ENCODE data around the gene EEIG1. TPM values are rescaled to one million over a fixed set of nuclear protein-coding genes. Genes with fewer than 3 reads are reported as not detected.

EEIG1 gene
- total RNA-seq, 1 donor, result 20.6 TPM

DNA sequence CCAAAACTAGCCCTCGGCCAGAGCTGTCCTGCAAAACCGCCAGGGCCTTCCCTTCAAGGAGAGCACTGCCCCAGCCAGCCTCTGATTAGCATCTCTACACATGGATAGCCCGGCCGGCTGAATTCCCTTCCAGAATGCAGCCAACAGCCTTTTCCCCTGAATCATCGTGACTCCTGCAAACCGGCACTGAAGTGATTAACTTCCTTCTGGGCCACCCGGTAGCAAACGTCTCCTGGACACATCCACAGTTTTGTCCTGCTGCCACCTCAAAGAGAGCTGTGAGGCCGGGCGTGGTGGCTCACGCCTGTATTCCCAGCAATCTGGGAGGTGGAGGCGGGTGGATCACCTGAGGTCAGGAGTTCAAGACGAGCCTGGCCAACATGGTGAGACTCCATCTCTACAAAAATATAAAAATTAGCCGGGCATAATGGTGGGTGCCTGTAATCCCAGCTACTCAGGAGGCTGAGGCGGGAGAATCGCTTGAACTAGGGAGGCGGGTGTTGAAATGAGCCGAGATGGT lies 21.1 kb upstream of the EEIG1 start:
- TF ChIP-seq, protein P1, sequence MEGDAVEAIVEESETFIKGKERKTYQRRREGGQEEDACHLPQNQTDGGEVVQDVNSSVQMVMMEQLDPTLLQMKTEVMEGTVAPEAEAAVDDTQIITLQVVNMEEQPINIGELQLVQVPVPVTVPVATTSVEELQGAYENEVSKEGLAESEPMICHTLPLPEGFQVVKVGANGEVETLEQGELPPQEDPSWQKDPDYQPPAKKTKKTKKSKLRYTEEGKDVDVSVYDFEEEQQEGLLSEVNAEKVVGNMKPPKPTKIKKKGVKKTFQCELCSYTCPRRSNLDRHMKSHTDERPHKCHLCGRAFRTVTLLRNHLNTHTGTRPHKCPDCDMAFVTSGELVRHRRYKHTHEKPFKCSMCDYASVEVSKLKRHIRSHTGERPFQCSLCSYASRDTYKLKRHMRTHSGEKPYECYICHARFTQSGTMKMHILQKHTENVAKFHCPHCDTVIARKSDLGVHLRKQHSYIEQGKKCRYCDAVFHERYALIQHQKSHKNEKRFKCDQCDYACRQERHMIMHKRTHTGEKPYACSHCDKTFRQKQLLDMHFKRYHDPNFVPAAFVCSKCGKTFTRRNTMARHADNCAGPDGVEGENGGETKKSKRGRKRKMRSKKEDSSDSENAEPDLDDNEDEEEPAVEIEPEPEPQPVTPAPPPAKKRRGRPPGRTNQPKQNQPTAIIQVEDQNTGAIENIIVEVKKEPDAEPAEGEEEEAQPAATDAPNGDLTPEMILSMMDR (IDR thresholded peaks at IDR 0.05; ENCODE audit: extremely low read depth, low read depth, low read length), result no peak
- Histone ChIP-seq H3K4me3 (ENCODE audit: insufficient read depth, low read length) (no peak overlapping the region), H2AFZ (ENCODE audit: low read length) (peak overlapping the region; percentile 65), H4K20me1 (ENCODE audit: insufficient read depth, low read length) (no peaks in the 10 kb centered on the region), H3K9me3 (ENCODE audit: low read depth, low read length) (no peaks in the 10 kb centered on the region), H3K27me3 (ENCODE audit: insufficient read depth, low read length) (no peaks in the 10 kb centered on the region), H3K79me2 (ENCODE audit: insufficient read depth, low read length) (no peaks in the 10 kb centered on the region), H3K4me2 (ENCODE audit: insufficient read depth, low read length) (peak overlapping the region; percentile 9), H3K36me3 (ENCODE audit: insufficient read depth, low read length) (no peaks in the 10 kb centered on the region), H3K27ac (ENCODE audit: low read depth, low read length) (peak overlapping the region; percentile 76), H3K4me1 (ENCODE audit: insufficient read depth, low read length) (peaks cover 11% of the 10 kb centered on the region)
- DNase-seq (ENCODE audit: insufficient read length, low spot score, missing footprints), result peak; percentile 96

DNA sequence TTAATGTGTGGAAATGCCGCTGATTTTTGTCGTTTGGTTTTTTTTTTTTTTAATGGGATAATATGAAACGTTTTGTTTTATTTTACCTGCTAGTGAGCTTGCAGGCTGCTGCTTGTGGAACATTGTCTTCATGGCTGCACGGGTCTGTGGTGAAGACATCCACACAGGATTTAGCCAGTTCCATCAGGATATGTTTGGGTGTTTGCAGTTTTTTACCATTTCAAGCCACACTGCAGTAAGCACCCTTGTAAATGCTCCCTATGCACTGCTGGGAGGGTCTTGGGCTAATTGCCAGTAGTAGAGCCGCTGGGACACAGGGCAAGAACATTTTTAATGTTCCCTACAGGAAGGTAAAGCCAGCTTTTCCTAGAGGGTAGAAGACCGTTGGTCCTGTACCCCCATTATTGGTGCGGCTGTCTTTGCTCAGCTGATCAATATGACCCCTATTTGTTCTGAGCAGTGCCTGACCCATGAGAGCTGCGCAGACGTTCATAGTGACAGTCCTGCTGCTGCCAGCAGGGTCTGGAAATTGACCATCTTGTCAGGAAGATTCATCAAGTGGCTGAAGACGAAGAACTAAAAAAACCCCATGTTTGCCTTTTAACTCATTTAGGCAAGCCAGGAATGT lies 20.5 kb upstream of the EEIG1 start:
- Histone ChIP-seq H3K27me3 (ENCODE audit: insufficient read depth, low read length) (no peaks in the 10 kb centered on the region), H3K4me1 (ENCODE audit: insufficient read depth, low read length) (peaks cover 11% of the 10 kb centered on the region), H4K20me1 (ENCODE audit: insufficient read depth, low read length) (no peaks in the 10 kb centered on the region), H3K27ac (ENCODE audit: low read depth, low read length) (peak overlapping the region; percentile 76), H3K36me3 (ENCODE audit: insufficient read depth, low read length) (no peaks in the 10 kb centered on the region), H3K4me3 (ENCODE audit: insufficient read depth, low read length) (no peak overlapping the region), H3K79me2 (ENCODE audit: insufficient read depth, low read length) (no peaks in the 10 kb centered on the region), H2AFZ (ENCODE audit: low read length) (peak overlapping the region; percentile 65), H3K9me3 (ENCODE audit: low read depth, low read length) (no peaks in the 10 kb centered on the region), H3K4me2 (ENCODE audit: insufficient read depth, low read length) (peak overlapping the region; percentile 9)
- TF ChIP-seq, protein P1 (IDR thresholded peaks at IDR 0.05; ENCODE audit: extremely low read depth, low read depth, low read length), result no peak
- DNase-seq (ENCODE audit: insufficient read length, low spot score, missing footprints), result no peak

DNA sequence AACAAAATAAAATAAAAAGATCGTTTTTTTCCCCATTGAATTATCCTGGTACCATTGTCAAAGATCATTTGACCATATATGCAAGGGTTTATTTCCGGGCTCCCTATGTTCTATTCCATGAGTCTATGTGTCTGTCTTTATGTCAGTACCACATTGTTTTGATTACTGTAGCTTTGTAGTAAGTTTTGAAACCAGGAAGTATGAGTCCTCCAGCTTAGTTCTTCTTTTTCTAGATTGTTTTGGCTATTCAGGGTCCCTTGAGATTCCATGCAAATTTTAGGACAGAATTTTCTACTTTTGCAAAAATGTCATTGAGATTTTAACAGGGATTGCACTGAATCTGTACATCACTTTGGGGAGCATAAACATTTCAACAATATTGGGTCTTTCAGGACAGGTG lies 18.7 kb upstream of the EEIG1 start:
- H3K4me2 ChIP-seq (ENCODE audit: insufficient read depth, low read length), result no peak overlapping the region
- TF ChIP-seq, protein P1 (IDR thresholded peaks at IDR 0.05; ENCODE audit: extremely low read depth, low read depth, low read length), result no peak
- H3K4me3 ChIP-seq (ENCODE audit: insufficient read depth, low read length), result no peak overlapping the region
- no peaks in the 10 kb centered on the region for H3K9me3 ChIP-seq (ENCODE audit: low read depth, low read length)
- peaks cover 11% of the 10 kb centered on the region for H3K4me1 ChIP-seq (ENCODE audit: insufficient read depth, low read length)
- no peaks in the 10 kb centered on the region for H3K36me3 ChIP-seq (ENCODE audit: insufficient read depth, low read length)
- H2AFZ ChIP-seq (ENCODE audit: low read length), result no peak overlapping the region
- no peaks in the 10 kb centered on the region for H4K20me1 ChIP-seq (ENCODE audit: insufficient read depth, low read length)
- H3K27me3 ChIP-seq (ENCODE audit: insufficient read depth, low read length), result no peaks in the 10 kb centered on the region
- H3K79me2 ChIP-seq (ENCODE audit: insufficient read depth, low read length), result no peaks in the 10 kb centered on the region
- DNase-seq (ENCODE audit: insufficient read length, low spot score, missing footprints), result no peak
- H3K27ac ChIP-seq (ENCODE audit: low read depth, low read length), result no peak overlapping the region

DNA sequence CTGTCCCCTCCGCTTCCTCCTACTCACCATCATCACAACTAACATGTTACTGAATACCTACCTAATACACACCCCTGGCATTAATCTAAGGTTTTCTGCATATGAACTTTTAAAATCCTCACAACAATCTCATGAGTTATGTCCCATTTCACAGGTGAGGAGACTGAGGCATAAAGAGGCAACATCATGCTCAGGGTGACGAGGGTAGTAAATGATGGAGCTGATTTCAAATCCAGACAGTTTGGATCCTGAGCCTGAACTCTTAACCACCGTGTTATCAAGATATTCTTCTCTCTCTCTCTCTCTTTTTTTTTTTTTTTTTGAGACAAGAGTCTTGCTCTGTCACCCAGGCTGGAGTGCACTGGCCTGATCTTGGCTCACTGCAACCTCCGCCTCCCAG lies 12.9 kb upstream of the EEIG1 start:
- Histone ChIP-seq H3K36me3 (ENCODE audit: insufficient read depth, low read length) (no peaks in the 10 kb centered on the region), H4K20me1 (ENCODE audit: insufficient read depth, low read length) (no peaks in the 10 kb centered on the region), H3K4me3 (ENCODE audit: insufficient read depth, low read length) (no peak overlapping the region), H3K79me2 (ENCODE audit: insufficient read depth, low read length) (no peaks in the 10 kb centered on the region), H3K27me3 (ENCODE audit: insufficient read depth, low read length) (peaks cover 3% of the 10 kb centered on the region), H2AFZ (ENCODE audit: low read length) (no peak overlapping the region), H3K9me3 (ENCODE audit: low read depth, low read length) (no peaks in the 10 kb centered on the region), H3K4me2 (ENCODE audit: insufficient read depth, low read length) (no peak overlapping the region), H3K27ac (ENCODE audit: low read depth, low read length) (no peak overlapping the region), H3K4me1 (ENCODE audit: insufficient read depth, low read length) (no peaks in the 10 kb centered on the region)
- TF ChIP-seq, protein P1 (IDR thresholded peaks at IDR 0.05; ENCODE audit: extremely low read depth, low read depth, low read length), result no peak
- no peak for DNase-seq (ENCODE audit: insufficient read length, low spot score, missing footprints)
